Heart left ventricle (tissue), 16 donors: ENCODE results near the gene ST8SIA5. TPM values are rescaled to one million over a fixed set of nuclear protein-coding genes. Genes with fewer than 3 reads are reported as not detected.

ENCODE experiments used
- ATAC-seq, 4 donors: fragments of 200-7000 bp; cut with Tn5 transposase; one replicate each; pipeline ENCODE4 v1.9.1; 2020 to 2022; ENCODE audit warnings: moderate library complexity in 4 of 4, mild to moderate bottlenecking in 3 of 4, moderate number of reproducible peaks in 1 of 4
- DNase-seq, 5 donors: peaks; one replicate each; pipeline ENCODE4 v3.0.0-alpha.2; 2020
- H3K27ac ChIP-seq, 12 donors: fragments of 200-600 bp; sonication (generic) in 4 of 12; one replicate each; pipeline versions ENCODE4 v1.5.0 to v1.8.0; 2016 to 2022; ENCODE audit warnings: mild to moderate bottlenecking in 2 of 12
- H3K27me3 ChIP-seq, 9 donors: fragments of 200-600 bp; sonication (generic) in 2 of 9; one replicate each; pipeline versions ENCODE4 v1.5.1 to v1.8.0; 2016 to 2022; ENCODE audit warnings: mild to moderate bottlenecking in 3 of 9
- H3K36me3 ChIP-seq, 9 donors: fragments of 200-600 bp; sonication (generic) in 2 of 9; one replicate each; pipeline versions ENCODE4 v1.5.0 to v1.8.0; 2018 to 2022; ENCODE audit warnings: mild to moderate bottlenecking in 2 of 9
- H3K4me1 ChIP-seq, 12 donors: fragments of 200-600 bp; sonication (generic) in 4 of 12; one replicate each; pipeline versions ENCODE4 v1.5.0 to v1.8.0; 2016 to 2022; ENCODE audit warnings: mild to moderate bottlenecking in 3 of 12
- H3K4me3 ChIP-seq, 12 donors: fragments of 200-600 bp; sonication (generic) in 4 of 12; one replicate each; pipeline versions ENCODE4 v1.5.0 to v1.8.0; 2017 to 2022; ENCODE audit warnings: mild to moderate bottlenecking in 9 of 12, moderate library complexity in 4 of 12
- H3K9me3 ChIP-seq, 12 donors: fragments of 200-600 bp; sonication (generic) in 4 of 12; one replicate each; pipeline versions ENCODE4 v1.5.0 to v1.8.0; 2016 to 2022; ENCODE audit warnings: mild to moderate bottlenecking in 1 of 12
- CTCF ChIP-seq, 12 donors: fragments of 200-600 bp; sonication (generic) in 4 of 12; IDR thresholded peaks; one replicate each; pipeline versions ENCODE4 v1.5.0 to v1.8.0; 2018 to 2022; ENCODE audit warnings: antibody characterized with exemption in 12 of 12, mild to moderate bottlenecking in 5 of 12
- POLR2A ChIP-seq, 2 donors: fragments of 450-650 bp; IDR thresholded peaks; one replicate each; pipeline ENCODE4 v1.6.1; 2017; ENCODE audit warnings: antibody characterized with exemption in 2 of 2, mild to moderate bottlenecking in 2 of 2, moderate library complexity in 2 of 2
- WGBS, 4 donors: extraction: QIAGEN DNeasy Blood & Tissue Kit in 2 of 4; methylation state at CpG; one replicate each; pipeline versions ENCODE4 v1.1.5 to v1.1.7; 2013 to 2018; 5-methylcytosine and 5-hydroxymethylcytosine counted together
- intact Hi-C, 10 donors: fragments of 100-400 bp; cut with DNase I; formaldehyde crosslinking; loops; one replicate each; pipeline versions ENCODE4 v1.11.1 to v1.14.2; 2022
- polyA plus RNA-seq, 2 donors: library from polyadenylated mRNA; stranded (reverse); fragments of 200-250 nt; gene quantifications; one replicate each; pipeline ENCODE4 v1.2.3, GENCODE V29; 2013
- total RNA-seq, 9 donors: library from RNA; depleted of rRNA in 2 of 9; stranded (reverse); fragments of >200 nt in 2 of 9; fragmentation: NEBNext Ultra II Directional in 3 of 9; extraction: Animal tissue kit (Norgen Biotek cat#: 25700) in 3 of 9; gene quantifications; one replicate each; pipeline versions ENCODE4 v1.1.0 to v1.2.4, GENCODE V29; 2016 to 2023
- donor health status: ischemic (EF 13 %, LVEDD 7.1; RV severe dilation, severe dysfunction).
- donor health status: healthy with polysubstance abuse.
- donor health status: DM: no; HTN: yes; CAD: no.
- donor health status: DM: no; HTN: no; CAD: no.
- donor health status: ischemic (EF 25% LVEDD 6.9; RV normal size, moderate dysfunction).
- donor health status: ischemic (EF 25% LVEDD 5.7; RV mildly dilated, moderate dysfunction).
- donor health status: healthy.
- donor health status: DM: yes; HTN: yes; CAD: no.
- donor health status: ischemic (EF 35%, LVEDD 5.7; RV mildly dilated, moderate dysfunction).
- donor health status: nonischemic (EF 11% LVEDD 7.7; RV severe dilation, severe dysfunction).
- donor health status: DM: yes; HTN: yes; CAD: no.
- donor health status: PGD.
- donor health status: ischemic (EF 29% LVEDD 5.4; RV normal size, mild dysfunction).
- donor health status: nonischemic (EF 23%, LVEDD 6.1; RV moderate dilation, normal function).

ST8SIA5 gene
- total and polyA plus RNA-seq, 11 donors, result 3.8 to 24.4 (median 6.8) TPM

DNA sequence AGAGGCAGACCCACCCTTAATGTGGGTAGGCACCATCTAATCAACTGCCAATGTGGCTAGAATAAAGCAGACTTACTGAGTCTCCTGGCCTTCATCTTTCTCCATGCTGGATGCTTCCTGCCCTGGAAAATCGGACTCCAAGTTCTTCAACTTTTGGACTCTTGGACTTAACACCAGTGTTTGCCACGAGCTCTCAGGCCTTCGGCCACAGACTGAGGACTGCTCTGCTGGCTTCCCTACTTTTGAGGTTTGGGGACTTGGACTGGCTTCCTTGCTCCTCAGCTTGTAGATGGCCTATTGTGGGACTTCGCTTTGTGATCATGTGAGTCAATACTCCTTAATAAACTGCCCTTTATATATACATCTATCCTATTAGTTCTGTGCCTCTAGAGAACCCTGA is 21.9 kb downstream of the ST8SIA5 start:
- 89 to 96% (median 93%) methylated on average over 4 of the region's 4 CpGs for WGBS, 4 donors
- Histone ChIP-seq H3K9me3 (peaks cover 0 to 20% (median 10%) of the 10 kb centered on the region in 12 donors), H3K36me3 (no peaks in the 10 kb centered on the region), H3K4me1 (no peaks in the 10 kb centered on the region), H3K27me3 (no peaks in the 10 kb centered on the region), H3K27ac (no peak overlapping the region), H3K4me3 (no peak overlapping the region)
- DNase-seq (no peak), ATAC-seq (no peak)
- TF ChIP-seq POLR2A (IDR thresholded peaks at IDR 0.05), result no peak
- TF ChIP-seq CTCF (IDR thresholded peaks at IDR 0.05), result no peak
- intact Hi-C loops, result no loop called here

DNA sequence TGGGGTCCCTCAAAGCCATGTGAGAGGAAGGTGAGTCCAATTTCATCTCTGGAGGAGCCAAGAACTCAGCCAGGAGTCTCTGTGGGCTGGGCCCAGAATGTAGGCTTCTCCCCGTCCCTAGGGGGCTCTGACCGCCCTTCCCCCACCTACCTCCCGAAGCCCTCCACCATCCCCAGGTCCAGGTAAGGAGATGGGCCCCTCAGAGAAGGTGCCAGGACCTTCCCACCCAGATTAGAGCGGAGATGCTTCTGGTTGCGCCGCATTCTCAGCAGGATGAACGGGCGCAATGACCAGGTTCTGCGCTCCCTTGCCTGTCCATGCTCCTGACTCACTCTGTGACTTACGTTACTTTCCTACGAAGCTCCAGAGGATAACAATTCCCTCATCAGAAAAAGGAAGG is 23.0 kb downstream of the ST8SIA5 start:
- intact Hi-C loops, result no loop called here
- ATAC-seq (no peak), DNase-seq (no peak)
- Histone ChIP-seq H3K4me3 (no peak overlapping the region), H3K27me3 (no peaks in the 10 kb centered on the region), H3K27ac (no peak overlapping the region), H3K36me3 (no peaks in the 10 kb centered on the region), H3K9me3 (peaks cover 0 to 27% (median 12%) of the 10 kb centered on the region in 12 donors), H3K4me1 (no peaks in the 10 kb centered on the region)
- 86 to 93% (median 87%) methylated on average over 11 of the region's 11 CpGs for WGBS, 4 donors
- no peak for TF ChIP-seq CTCF (IDR thresholded peaks at IDR 0.05)
- TF ChIP-seq POLR2A (IDR thresholded peaks at IDR 0.05), result no peak

- no peak overlapping the region for H3K4me3 ChIP-seq
- peaks cover 0 to 27% (median 12%) of the 10 kb centered on the region in 12 donors for H3K9me3 ChIP-seq
- TF ChIP-seq POLR2A (IDR thresholded peaks at IDR 0.05) (no peak), CTCF (IDR thresholded peaks at IDR 0.05) (no peak)
- no peak overlapping the region for H3K27ac ChIP-seq
- no peak for ATAC-seq
- H3K4me1 ChIP-seq, result no peaks in the 10 kb centered on the region
- H3K36me3 ChIP-seq, result no peaks in the 10 kb centered on the region
- DNase-seq, result no peak
- intact Hi-C loops, result no loop called here
- H3K27me3 ChIP-seq, result no peaks in the 10 kb centered on the region
- WGBS, 4 donors, result 88 to 90% (median 89%) methylated on average over 6 of the region's 6 CpGs
Measured at GRCh38 chr18:46732801-46733200, 24.1 kb downstream of the ST8SIA5 start.

DNA sequence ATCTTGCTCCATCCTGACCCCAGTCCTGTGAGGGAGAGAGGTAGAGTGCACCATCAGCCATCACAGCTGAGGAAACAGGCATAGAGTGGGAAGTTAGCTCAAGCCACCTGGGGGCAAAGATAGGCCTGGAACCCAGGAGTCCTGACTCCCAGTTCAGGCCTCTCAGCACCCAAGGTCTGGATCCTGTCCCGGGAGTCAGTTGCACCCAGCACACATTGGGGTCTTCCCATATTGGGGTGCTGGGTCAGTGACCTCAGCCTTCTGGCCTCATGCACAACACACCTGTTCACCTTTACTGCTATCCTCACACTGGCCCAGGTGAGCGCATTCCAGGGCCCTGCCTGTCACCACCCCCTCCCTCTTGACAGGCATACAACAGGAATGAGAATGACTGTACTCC is 24.7 kb downstream of the ST8SIA5 start:
- H3K27ac ChIP-seq, result no peak overlapping the region
- TF ChIP-seq CTCF (IDR thresholded peaks at IDR 0.05), result no peak
- TF ChIP-seq POLR2A (IDR thresholded peaks at IDR 0.05), result no peak
- H3K4me1 ChIP-seq, result no peaks in the 10 kb centered on the region
- H3K4me3 ChIP-seq, result no peak overlapping the region
- 92 to 97% (median 94%) methylated on average over 2 of the region's 2 CpGs for WGBS, 4 donors
- peaks cover 0 to 27% (median 12%) of the 10 kb centered on the region in 12 donors for H3K9me3 ChIP-seq
- intact Hi-C loops, result no loop called here
- H3K36me3 ChIP-seq, result no peaks in the 10 kb centered on the region
- ATAC-seq (no peak), DNase-seq (no peak)
- no peaks in the 10 kb centered on the region for H3K27me3 ChIP-seq
